ENCODE results near the gene LY6G6C.
"Not testable (repeated sequence)": the region's sequence is repeated elsewhere in the genome, so short reads cannot be mapped to it uniquely, and the experiment has no call there.

The LY6G6C gene

DNA sequence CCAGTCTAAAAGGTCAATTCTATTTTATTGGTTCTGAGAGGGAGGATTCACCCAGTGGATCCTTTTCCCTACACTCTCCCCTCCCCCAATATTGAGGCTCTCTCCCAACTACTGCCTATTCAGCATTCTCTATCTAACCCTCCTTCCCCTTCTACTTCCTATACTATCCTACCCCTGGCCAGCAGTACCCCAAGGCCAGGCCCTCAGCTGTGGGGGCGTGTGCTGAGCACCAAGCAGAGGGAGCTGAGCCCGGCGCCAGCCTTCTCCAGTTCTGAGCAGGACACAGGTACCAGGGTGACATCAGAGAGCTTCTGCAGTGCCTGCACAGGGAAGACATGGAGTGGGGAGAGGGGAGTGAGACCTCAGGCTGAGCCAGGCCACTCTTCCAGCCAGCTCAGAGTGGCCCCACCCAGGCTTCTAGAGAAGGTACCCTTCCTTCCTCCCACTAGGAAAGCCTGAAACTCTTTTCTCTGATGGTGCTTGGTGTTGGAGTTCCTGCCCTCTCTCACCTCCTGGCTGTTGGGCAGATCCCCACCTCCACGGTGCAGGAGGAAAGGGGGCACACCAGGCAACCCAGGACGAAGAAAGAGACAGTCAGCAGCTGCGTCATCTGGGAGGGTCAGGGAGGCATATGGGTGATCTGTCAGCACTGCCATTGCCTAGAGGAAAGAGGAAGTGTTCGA, 5.6 kb upstream of the LY6G6C start:
- DNase-seq (ENCODE audit: low spot score): no peak

- no peak for DNase-seq (ENCODE audit: low spot score)
These were observed 4.2 kb upstream of the LY6G6C start for GRCh38 chr6:31725502-31726350.

DNA sequence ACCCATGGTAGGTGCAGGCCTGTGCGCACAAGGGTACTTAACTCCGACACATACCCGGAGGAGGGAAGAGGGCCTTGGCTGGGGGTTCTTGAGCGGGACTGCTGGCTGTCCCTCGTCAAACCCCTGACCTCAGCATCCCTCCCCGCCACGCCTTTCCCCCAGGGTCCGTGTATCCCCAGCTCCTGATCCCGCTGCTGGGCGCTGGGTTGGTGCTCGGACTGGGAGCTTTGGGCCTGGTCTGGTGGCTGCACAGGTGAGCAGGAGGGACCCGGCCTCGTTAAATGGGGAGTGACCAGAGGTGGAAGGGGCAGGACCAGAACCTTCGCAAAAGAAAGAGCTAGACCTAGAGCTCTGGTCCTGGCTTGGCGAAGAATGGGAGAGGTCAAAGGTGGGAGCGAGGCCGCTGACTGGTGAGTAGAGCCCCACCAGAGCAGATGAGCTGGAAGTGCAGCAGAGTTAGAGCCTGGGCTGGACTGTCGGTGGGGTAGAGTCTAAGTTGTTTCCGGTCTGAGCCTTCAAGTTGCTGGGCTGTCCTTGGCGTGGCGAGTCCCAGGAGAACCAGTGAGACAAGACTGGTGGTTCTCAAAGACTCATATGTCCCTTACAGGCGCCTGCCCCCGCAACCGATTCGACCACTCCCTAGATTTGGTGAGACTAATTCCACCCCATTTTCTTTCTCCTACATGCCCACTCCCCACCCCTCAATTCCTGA, 2.6 kb upstream of the LY6G6C start:
- DNase-seq (ENCODE audit: low spot score): no peak

DNA sequence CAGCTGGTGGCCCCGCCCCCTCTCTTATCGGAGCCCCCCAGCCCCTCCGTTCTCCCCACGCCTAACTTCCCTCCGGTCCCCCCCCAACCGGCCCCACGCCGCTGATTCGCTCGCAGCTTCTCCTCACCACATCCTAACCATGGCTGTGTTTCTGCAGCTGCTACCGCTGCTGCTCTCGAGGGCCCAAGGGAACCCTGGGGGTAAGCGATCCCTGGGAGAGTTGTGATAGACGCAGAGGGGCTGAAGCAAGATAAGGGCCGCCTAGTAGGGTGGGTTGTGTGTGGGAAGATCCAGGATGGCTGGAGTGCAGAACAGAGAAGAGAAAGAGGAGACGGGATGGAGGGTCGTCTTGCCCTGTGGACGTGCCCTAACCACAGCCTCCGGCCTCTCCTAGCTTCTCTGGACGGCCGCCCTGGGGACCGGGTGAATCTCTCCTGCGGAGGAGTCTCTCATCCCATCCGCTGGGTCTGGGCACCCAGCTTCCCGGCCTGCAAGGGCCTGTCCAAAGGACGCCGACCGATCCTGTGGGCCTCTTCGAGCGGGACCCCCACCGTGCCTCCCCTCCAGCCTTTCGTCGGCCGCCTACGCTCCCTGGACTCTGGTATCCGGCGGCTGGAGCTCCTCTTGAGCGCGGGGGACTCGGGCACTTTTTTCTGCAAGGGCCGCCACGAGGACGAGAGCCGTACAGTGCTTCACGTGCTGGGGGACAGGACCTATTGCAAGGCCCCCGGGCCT, 1.9 kb upstream of the LY6G6C start, which contains the start of gene MPIG6B:
TSS of gene MPIG6B (plus strand) at position 129 of the 735 bp plus-strand sequence. CDS start at position 140, 11 bp downstream.
- no peak for DNase-seq (ENCODE audit: low spot score)

- no peak for DNase-seq (ENCODE audit: low spot score)
These were observed 627 bp upstream of the LY6G6C start for GRCh38 chr6:31722173-31722572.

- no peak for DNase-seq (ENCODE audit: low spot score)
These were observed 1.3 kb downstream of the LY6G6C start for GRCh38 chr6:31720196-31720770.

- DNase-seq (ENCODE audit: low spot score): no peak
These were observed 2.5 kb downstream of the LY6G6C start for GRCh38 chr6:31719001-31719400.

GRCh38 chr6:31718265-31718664, 3.3 kb downstream of the LY6G6C start:
- DNase-seq (ENCODE audit: low spot score): no peak

DNA sequence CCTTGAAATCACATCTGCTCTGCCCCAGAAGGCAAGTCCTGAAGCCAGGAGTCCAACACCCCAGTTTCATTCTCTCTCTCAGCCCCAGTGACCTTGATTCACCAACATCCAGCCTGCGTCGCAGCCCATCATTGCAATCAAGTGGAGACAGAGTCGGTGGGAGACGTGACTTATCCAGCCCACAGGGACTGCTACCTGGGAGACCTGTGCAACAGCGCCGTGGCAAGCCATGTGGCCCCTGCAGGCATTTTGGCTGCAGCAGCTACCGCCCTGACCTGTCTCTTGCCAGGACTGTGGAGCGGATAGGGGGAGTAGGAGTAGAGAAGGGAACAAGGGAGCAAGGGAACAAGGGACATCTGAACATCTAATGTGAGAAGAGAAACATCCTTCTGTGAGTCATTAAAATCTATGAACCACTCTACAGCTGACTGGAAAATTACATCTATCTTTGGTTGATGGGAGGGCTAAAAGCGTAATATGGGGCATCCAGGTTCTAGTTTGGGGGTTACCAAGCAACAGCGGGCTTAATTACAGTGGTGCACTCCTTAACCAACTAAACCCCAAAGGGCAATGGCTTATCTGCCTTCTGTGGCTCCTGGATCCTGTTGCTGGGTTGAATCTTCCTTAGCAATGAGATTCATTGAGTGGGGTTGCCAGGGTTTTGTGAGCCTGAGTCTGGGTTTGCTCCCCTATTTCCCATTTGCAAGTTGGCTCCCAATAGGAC, 3.9 kb downstream of the LY6G6C start:
- no peak for DNase-seq (ENCODE audit: low spot score)

DNA sequence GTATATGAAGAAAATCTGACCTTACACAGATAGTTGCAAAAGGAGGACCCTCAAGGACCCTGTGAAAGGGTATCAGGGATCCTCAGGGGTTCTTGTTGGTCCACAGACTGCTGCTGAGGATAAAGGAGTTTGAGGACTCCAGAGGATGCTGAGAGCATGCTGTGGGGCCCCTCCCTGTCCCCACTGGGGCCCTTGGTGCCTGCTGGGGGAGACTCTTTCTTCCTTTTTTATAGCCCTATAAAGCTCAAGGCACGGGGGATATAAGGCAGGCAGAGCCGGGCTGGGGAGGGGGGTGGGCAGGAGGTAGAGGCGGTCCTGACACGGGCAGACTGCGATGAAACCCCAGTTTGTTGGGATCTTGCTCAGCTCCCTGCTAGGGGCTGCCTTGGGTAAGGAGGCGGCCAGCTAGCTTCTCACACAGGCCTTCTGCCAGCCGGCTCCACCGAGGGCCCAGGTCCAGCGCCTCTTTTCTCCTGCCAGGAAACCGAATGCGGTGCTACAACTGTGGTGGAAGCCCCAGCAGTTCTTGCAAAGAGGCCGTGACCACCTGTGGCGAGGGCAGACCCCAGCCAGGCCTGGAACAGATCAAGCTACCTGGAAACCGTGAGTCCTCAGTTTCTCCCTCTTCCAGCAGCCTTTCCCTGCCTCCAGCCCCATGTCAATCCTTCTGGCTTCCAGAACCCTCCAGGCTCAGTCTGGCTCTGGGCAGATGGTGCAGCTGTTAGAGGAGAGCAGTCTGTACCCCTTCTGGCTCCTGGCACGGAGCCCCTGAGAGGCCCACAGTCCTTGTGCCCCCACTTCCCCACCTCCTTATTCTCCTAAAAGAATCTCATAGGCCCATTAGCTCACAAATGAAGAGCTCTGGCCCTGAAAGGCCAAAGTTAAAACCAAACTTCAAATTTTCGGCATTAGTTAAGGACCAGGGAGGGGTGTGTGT, 6.3 kb downstream of the LY6G6C start, which contains the start of gene LY6G6D:
TSS of gene LY6G6D (plus strand) at position 327 of the 937 bp plus-strand sequence. CDS start at position 335, 8 bp downstream.
- DNase-seq (ENCODE audit: low spot score): no peak

DNA sequence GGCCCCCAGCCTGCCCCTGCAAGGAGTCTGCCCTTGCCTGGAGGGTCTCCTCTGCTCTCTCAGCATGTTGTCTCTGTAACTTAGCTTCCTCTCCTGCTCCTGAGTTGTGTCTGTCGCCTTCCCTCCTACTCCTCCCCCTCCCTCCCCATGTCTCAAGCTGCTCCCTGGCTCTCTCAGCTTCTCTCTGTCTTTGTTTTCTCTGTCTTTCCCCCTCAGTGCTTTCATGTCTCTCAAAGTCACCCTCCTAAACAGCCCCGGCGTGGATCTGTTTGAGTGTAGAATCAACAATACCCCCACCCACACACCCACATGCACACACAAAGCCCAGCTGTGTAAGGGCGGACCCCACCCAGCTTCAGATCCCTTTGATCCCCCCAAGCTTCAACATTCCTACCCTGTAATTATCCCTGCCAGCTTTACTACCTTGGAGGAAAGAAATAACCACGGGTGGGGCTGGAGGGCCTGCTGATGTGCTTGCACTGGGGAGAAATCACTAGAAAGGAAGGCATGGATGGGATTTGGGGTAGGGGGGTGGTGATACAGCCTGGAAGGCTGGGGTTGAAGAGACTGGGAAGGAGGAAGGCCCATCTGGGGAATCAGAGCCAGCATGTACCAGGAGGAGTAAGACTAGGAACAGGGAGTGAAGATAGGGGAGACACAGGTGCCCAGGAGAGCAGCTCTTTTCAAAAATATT, 7.4 kb downstream of the LY6G6C start:
- no peak for DNase-seq (ENCODE audit: low spot score)

- no peak for DNase-seq (ENCODE audit: low spot score)
These were observed 8.1 kb downstream of the LY6G6C start for GRCh38 chr6:31713465-31713864.

GRCh38 chr6:31712296-31712695, 9.2 kb downstream of the LY6G6C start:
- DNase-seq (ENCODE audit: low spot score): no peak

DNA sequence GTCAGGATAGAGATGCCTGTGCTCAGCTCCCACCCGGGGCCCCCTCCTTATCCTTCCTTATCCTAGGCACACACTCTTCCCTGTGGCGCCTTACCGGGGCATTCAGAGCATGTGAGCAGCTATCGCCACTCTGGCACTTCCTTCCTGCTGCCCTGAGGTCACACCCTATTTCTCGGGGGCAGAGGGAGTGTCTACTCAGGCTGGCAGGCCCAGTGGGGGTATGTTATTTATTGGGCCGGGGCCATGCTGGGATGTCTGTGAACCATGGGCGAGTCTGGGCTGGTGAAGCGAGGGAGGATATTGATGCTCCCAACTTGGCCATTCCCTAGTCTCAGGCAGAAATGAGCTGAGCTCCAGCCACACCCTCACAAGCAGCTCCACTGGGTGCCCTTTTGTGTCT, 10.3 kb downstream of the LY6G6C start:
- no peak for DNase-seq (ENCODE audit: low spot score)

DNA sequence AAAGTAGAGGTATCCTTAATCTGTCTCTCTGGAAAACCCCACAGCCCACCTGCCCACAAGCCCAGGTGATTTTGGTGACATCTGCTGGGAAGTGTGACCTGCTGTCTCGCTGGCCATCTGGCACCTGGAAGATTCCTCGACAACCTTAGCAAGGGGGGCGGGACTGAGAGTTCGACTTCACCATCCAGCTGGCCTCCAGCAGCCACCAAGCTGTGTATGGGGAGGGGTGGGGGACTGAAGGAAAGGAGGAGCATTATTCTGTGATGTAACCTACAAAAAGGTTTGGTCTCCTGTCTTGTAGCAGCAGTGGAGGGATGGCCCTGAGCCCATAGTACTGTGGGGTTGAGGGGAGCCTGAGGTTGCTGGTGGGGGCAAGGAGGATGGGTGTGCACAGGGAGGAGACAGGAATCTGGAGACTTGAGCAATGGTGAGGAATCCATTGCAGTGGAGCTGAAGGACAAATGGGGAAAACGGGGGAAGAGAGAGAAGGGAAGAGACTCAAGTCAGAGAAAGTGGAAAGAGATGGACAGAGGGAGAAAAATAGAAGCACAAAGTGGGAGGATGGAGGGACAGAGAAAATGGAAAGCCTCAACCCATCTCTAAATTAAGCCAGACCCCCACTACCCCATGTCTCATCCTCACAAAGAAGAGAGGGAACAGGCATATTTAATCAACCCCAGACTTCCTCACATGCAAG, 10.9 kb downstream of the LY6G6C start:
- no peak for DNase-seq (ENCODE audit: low spot score)

DNA sequence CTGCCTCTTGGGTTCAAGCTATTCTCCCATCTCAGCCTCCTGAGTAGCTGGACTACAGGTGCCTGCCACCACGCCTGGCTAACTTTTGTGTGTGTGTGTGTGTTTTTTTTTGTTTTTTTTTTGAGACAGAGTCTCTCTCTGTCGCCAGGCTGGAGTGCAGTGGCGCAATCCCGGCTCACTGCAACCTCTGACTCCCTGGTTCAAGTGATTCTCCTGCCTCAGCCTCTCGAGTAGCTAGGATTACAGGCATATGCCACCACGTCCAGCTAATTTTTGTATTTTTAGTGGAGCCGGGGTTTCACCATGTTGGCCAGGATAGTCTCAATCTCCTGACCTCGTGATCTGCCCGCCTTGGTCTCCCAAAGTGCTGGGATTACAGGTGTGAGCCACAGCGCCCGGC, 12.4 kb downstream of the LY6G6C start:
- DNase-seq (ENCODE audit: low spot score): not testable (repeated sequence)

DNA sequence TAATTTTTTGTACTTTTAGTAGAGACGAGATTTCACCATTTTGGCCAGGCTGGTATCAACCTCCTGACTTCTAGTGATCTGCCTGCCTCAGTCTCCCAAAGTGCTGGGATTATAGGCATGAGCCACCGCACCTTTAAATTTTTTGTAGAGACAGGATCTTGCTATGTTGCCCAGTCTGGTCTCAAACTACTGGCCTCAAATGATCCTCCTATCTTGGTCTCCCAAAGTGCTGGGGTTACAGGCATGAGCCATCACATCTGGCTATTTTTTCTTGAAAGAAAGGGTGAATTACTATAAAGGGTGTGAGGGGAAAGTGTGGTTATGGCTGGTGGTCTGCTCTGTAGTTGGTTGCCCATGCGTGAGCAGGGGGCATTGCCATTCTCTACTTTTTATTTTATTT, 13.3 kb downstream of the LY6G6C start:
- no peak for DNase-seq (ENCODE audit: low spot score)

DNA sequence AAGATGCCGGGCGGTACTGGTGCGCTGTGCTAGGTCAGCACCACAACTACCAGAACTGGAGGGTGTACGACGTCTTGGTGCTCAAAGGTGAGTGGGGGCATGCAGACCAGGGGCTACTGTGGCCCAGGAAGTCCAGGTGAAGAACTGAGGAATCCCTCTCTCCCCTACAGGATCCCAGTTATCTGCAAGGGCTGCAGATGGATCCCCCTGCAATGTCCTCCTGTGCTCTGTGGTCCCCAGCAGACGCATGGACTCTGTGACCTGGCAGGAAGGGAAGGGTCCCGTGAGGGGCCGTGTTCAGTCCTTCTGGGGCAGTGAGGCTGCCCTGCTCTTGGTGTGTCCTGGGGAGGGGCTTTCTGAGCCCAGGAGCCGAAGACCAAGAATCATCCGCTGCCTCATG, 13.8 kb downstream of the LY6G6C start:
- no peak for DNase-seq (ENCODE audit: low spot score)

Measured in CD4-positive, alpha-beta T cell treated with Interleukin-15 for 4 hours (primary cell).